Measurements from ENCODE around the gene SI.

Gene SI

DNA sequence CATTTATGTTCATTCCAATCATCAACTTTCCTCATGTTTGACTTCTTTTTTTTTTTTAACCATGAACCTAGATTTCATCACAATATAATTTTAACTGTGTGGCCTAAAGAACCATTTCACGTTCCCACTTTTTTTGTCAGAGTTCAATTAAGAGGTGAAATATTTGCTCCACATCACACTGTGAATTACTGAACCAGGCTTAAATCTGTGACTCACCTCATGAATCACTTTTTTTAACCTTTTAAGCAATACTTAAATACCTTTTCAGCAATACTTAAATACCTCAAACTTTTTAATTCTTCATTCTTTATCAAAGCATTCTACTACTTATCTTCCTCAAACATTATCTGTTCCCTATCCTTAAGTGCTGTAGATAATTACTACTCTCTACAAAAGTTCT lies 137.6 kb downstream of the SI start:
- DNase-seq (ENCODE audit: low spot score) = peak; percentile 34
- no peak overlapping the region for H3K27ac ChIP-seq
- ChIA-PET POLR2A (ENCODE audit: low non-redundant PET) (no interaction called here), CTCF (no interaction called here)
- TF ChIP-seq, protein P1, sequence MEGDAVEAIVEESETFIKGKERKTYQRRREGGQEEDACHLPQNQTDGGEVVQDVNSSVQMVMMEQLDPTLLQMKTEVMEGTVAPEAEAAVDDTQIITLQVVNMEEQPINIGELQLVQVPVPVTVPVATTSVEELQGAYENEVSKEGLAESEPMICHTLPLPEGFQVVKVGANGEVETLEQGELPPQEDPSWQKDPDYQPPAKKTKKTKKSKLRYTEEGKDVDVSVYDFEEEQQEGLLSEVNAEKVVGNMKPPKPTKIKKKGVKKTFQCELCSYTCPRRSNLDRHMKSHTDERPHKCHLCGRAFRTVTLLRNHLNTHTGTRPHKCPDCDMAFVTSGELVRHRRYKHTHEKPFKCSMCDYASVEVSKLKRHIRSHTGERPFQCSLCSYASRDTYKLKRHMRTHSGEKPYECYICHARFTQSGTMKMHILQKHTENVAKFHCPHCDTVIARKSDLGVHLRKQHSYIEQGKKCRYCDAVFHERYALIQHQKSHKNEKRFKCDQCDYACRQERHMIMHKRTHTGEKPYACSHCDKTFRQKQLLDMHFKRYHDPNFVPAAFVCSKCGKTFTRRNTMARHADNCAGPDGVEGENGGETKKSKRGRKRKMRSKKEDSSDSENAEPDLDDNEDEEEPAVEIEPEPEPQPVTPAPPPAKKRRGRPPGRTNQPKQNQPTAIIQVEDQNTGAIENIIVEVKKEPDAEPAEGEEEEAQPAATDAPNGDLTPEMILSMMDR (conservative IDR thresholded peaks at IDR 0.05; ENCODE audit: low read depth) = no peak

DNA sequence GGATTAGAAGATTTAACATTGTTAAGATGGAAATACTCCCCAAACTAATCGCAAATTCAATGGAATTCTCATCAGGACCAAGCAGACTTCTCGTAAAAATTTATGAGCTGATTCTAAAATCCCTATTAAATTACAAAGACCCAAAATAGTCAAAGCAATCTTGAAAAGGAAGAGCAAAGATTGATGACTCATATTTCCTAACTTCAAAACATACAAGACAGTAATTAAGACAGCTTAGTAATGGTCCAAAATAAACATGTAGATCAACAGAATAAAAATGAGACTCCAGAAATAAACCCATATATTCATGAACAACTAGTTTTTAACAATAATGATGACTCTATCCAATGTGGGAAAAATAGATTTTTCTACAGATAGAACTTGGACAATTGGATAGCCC lies 148.7 kb downstream of the SI start:
- TF ChIP-seq, protein P1 (conservative IDR thresholded peaks at IDR 0.05; ENCODE audit: low read depth) = no peak
- ChIA-PET POLR2A (ENCODE audit: low non-redundant PET) (no interaction called here), CTCF (interaction anchor here (0.6 kb wide), 1 partner anchor 36 kb away, joined by 3 read pairs; no protein-coding TSS in a partner anchor)
- DNase-seq (ENCODE audit: low spot score) = no peak
- no peak overlapping the region for H3K27ac ChIP-seq

Measured in RWPE1 (cell line).